ENCODE results near the gene ABCB7. TPM values are rescaled to one million over a fixed set of nuclear protein-coding genes. Genes with fewer than 3 reads are reported as not detected.
"Not testable (repeated sequence)": the region's sequence is repeated elsewhere in the genome, so short reads cannot be mapped to it uniquely, and the experiment has no call there.

The ABCB7 gene
- total RNA-seq, 1 donor from 2014 or later = 25.4 TPM

DNA sequence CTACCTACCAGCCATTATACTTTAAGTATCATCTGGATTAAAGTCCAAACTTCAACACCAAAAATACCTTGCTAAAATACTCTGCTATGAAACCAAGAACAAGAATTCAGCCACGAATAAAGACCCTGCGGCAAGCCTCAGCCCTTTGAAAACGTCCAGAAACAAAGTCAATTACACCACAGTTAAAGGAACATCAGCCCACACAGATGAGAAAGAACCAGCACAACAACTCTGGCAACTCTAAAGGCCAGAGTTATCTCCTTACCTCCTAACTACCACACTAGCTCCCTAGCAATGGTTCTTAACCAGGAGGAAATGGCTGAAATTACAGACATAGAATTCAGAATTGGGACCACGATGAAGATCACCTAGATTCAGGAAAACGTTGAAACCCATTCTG lies 23.4 kb downstream of the ABCB7 start:
- TF ChIP-seq, protein P1, sequence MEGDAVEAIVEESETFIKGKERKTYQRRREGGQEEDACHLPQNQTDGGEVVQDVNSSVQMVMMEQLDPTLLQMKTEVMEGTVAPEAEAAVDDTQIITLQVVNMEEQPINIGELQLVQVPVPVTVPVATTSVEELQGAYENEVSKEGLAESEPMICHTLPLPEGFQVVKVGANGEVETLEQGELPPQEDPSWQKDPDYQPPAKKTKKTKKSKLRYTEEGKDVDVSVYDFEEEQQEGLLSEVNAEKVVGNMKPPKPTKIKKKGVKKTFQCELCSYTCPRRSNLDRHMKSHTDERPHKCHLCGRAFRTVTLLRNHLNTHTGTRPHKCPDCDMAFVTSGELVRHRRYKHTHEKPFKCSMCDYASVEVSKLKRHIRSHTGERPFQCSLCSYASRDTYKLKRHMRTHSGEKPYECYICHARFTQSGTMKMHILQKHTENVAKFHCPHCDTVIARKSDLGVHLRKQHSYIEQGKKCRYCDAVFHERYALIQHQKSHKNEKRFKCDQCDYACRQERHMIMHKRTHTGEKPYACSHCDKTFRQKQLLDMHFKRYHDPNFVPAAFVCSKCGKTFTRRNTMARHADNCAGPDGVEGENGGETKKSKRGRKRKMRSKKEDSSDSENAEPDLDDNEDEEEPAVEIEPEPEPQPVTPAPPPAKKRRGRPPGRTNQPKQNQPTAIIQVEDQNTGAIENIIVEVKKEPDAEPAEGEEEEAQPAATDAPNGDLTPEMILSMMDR (IDR thresholded peaks at IDR 0.05) = no peak
- ATAC-seq (no peak), DNase-seq (no peak)
- Histone ChIP-seq H3K27me3 (no peaks in the 10 kb centered on the region), H3K9me3 (no peaks in the 10 kb centered on the region), H3K36me3 (no peaks in the 10 kb centered on the region), H3K4me3 (no peak overlapping the region), H3K4me1 (no peaks in the 10 kb centered on the region), H3K27ac (no peak overlapping the region)
- intact Hi-C loops (cut with DNase I) = no loop called here

DNA sequence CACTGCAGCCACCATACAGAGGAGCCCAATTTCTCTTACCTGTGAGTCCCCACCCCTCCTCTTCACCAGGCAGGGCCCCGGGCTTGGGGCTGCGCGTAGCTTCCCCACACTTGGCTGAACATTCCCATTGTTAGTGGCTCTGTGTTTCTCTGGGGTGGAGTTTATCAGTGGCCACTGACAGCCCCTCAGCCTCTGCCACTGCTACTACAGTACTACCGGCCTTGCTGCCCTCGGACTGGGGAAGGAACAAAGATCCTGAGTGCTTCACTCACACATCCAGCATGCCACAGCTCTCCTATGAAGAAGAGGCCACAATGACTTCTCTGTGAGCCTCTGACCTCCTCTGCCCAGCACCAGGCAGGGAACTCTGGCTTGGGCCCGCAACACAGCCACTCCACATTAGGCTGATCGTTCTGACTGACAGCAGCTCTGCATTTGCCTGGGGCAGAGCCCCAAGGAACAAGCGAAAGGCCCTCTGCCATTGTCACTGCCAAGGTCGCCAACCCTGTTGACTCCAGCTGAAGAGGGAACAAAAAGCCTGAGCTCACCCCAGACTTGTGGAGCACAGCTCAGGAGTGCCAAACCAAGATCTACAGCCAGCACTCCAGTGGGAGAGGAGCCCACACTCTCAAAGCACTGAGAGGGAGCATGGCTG lies 24.0 kb downstream of the ABCB7 start:
- H3K9me3 ChIP-seq = no peaks in the 10 kb centered on the region
- intact Hi-C loops (cut with DNase I) = no loop called here
- DNase-seq (no peak), ATAC-seq (no peak)
- H3K27me3 ChIP-seq = no peaks in the 10 kb centered on the region
- H3K4me1 ChIP-seq = no peaks in the 10 kb centered on the region
- TF ChIP-seq, protein P1 (IDR thresholded peaks at IDR 0.05) = no peak
- H3K27ac ChIP-seq = no peak overlapping the region
- H3K36me3 ChIP-seq = no peaks in the 10 kb centered on the region
- H3K4me3 ChIP-seq = no peak overlapping the region

DNA sequence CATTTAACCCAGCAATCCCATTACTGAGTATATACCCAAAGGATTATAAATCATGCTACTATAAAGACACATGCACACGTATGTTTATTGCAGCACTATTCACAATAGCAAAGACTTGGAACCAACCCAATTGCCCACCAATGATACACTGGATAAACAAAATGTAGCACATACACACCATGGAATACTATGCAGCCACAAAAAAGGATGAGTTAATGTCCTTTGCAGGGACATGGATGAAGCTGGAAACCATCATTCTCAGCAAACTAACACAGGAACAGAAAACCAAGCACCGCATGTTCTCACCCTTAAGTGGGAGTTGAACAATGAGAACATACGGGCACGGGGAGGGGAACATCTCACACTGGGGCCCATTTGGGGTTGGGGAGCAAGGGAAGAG lies 27.0 kb downstream of the ABCB7 start:
- H3K9me3 ChIP-seq; H3K4me1 ChIP-seq; ATAC-seq; DNase-seq; H3K27ac ChIP-seq; H3K4me3 ChIP-seq; H3K27me3 ChIP-seq; H3K36me3 ChIP-seq; intact Hi-C loops (cut with DNase I): not testable (repeated sequence)

DNA sequence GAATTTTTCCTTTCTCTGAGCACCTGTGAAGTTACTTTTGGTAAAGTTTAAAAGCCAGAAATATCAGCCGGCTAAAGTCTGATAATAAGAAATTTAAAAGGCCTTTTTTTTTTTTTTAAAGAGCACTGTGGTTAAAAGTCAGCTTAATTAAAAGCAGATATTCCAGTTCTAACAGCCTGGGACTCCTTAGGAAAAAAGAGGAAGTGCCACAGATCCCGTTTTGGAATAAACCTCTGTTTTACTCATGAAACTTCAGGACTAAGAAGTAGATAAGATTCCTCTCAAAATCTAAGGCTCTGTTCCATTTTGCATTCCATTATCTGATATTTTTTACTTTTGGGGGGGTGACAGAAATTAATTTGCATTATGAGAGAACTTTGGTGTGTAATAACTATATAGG lies 37.8 kb downstream of the ABCB7 start:
- intact Hi-C loops (cut with DNase I) = no loop called here
- Histone ChIP-seq H3K9me3 (no peaks in the 10 kb centered on the region), H3K27ac (no peak overlapping the region), H3K4me3 (no peak overlapping the region), H3K27me3 (no peaks in the 10 kb centered on the region), H3K4me1 (no peaks in the 10 kb centered on the region), H3K36me3 (no peaks in the 10 kb centered on the region)
- DNase-seq (no peak), ATAC-seq (no peak)
- TF ChIP-seq, protein P1 (IDR thresholded peaks at IDR 0.05) = no peak

DNA sequence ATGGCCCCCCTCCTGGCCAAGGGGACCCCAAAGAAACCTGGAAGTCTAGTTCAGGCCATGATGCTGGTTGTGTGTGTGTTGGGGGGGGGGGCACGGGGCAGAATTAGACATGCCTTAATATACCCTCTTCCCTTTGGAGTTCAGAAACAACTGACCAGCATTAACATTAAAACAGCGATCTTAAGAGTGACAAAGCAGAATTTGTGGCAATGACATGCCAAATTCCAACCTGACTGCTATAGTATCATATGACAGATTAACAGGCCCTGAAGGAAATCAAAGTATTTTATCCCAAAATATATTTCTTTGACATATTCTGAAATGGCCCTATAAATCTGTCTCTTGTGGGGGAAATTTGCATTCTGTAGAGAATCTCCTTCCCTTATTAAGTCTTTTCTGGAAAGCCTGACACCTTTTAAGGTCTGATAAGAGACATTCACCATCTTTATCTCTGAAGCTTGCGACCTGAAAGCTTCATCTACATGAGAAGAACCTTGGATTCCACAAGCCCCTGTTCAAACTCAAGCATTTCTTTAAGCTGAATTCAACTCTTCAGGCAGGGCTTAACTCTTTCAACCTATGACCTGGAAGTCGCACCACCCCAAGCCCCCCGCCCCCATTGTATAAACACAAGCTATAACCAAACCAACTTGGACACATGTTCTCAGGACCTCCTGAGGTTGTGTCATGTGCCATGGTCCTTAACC lies 40.2 kb downstream of the ABCB7 start:
- no peaks in the 10 kb centered on the region for H3K4me1 ChIP-seq
- TF ChIP-seq, protein P1 (IDR thresholded peaks at IDR 0.05) = no peak
- DNase-seq = no peak
- intact Hi-C loops (cut with DNase I) = no loop called here
- ATAC-seq = no peak
- no peak overlapping the region for H3K27ac ChIP-seq
- no peak overlapping the region for H3K4me3 ChIP-seq
- H3K9me3 ChIP-seq = no peaks in the 10 kb centered on the region
- H3K36me3 ChIP-seq = no peaks in the 10 kb centered on the region
- no peaks in the 10 kb centered on the region for H3K27me3 ChIP-seq

DNA sequence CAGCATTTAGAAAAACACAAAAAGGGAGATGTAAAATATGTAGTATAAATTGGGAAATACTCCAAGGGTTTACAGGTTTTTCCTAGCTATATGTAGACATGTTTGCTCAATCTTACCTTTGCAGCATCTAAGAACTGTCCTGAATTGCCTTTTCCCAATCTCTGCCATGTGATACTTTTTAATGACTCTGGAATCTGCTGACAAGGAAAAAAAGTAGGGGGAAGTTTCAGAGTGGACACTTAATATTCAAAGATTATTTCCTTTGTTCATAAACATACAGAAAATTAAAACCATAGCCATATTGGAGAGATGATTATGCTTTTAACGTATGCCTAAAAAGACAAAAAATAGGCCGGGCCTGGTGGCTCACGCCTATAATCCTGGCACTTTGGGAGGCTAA lies 41.4 kb downstream of the ABCB7 start:
- no peak for DNase-seq
- TF ChIP-seq, protein P1 (IDR thresholded peaks at IDR 0.05) = no peak
- no peak overlapping the region for H3K27ac ChIP-seq
- ATAC-seq = no peak
- no peaks in the 10 kb centered on the region for H3K9me3 ChIP-seq
- H3K4me3 ChIP-seq = no peak overlapping the region
- H3K27me3 ChIP-seq = no peaks in the 10 kb centered on the region
- H3K36me3 ChIP-seq = no peaks in the 10 kb centered on the region
- intact Hi-C loops (cut with DNase I) = no loop called here
- H3K4me1 ChIP-seq = no peaks in the 10 kb centered on the region

Measured in upper lobe of right lung (tissue), 1 donor.